ENCODE measurements around the gene RABL6.

RABL6 gene

DNA sequence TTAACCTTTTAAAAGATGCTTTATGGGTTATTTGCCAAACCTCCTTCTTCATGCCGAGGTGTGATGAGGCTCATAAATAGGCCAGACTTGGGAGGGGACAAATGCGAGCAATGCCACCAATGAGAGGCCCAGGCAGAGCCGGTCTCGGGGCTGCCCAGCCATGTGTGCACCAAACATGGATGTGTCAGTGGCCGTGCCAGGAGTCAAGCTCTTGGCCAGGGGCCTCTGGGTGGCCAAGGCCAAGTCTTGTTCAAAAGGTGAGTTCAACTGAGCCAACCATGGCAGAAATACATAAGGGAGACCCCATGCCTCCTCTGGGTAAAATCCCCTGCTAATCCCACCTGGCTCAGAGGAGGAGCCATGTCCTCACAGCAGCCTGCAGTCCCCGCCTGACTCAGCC is 32.6 kb upstream of the RABL6 start:
- in situ Hi-C loops (cut with MboI; ENCODE audit: low sequenced_read_pairs), result loop anchor here (25.0 kb wide), 1 partner anchor 262 kb away; the partner anchor contains the start of genes ABCA2, FUT7 and NPDC1

DNA sequence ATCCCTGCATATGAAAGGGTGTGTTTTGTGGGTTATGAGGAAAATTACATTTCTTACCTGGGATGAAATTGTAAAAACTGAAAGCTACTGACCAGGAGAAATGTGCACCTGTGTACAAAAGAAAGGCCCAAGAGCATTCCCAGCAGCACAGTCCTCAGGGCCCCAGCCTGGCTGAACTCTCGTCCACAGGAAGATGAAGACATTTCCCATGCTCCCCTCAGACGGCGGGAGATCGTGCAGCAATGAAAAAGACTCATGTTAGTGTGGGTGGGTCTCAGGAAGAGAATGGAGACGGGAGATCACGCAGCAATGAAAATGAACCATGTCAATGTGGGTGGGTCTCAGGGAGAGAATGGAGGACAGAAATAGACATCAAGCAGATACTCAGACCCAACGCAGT is 30.8 kb upstream of the RABL6 start:
- in situ Hi-C loops (cut with MboI; ENCODE audit: low sequenced_read_pairs), result loop anchor here (25.0 kb wide), 1 partner anchor 260 kb away; the partner anchor contains the start of genes ABCA2, FUT7 and NPDC1

DNA sequence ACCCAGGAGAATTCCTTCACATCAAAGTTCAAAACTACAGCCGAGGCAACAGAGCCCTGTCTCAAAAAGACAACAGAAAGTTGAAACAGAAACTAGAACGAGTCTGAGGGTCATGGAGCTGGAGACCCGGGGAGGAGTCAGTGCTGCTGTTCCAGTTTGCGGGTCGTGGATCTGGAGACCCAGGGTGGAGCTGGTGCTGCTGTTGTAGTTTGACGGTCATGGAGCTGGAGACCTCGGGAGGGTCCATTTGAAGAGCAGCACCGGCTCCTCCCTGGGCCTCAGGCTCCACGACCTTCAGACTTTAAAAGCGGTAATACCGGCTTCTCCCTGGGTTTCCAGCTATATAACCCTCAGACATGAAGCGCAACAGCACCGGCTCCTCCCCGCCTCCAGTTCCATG is 30.4 kb upstream of the RABL6 start:
- in situ Hi-C loops (cut with MboI; ENCODE audit: low sequenced_read_pairs), result loop anchor here (25.0 kb wide), 1 partner anchor 260 kb away; the partner anchor contains the start of genes ABCA2, FUT7 and NPDC1

DNA sequence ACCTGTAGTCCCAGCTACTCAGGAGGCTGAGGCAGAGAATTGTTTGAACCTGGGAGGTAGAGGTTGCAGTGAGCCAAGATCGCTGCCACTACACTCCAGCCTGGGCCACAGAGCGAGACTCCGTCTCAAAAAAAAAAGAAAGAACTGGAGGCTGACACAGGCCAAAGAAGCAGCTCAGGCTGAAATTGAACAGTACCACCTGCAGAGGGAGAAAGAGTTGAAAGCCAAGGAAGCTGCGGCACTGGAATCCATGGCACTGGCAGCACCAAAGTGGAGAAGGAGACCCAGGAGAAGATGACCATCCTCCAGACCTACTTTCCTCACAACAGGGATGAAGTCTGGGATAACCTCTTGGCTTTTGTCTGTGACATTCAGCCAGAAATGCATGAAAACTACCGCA is 27.9 kb upstream of the RABL6 start:
- in situ Hi-C loops (cut with MboI; ENCODE audit: low sequenced_read_pairs), result loop anchor here (25.0 kb wide), 1 partner anchor 257 kb away; the partner anchor contains the start of genes ABCA2, FUT7 and NPDC1

DNA sequence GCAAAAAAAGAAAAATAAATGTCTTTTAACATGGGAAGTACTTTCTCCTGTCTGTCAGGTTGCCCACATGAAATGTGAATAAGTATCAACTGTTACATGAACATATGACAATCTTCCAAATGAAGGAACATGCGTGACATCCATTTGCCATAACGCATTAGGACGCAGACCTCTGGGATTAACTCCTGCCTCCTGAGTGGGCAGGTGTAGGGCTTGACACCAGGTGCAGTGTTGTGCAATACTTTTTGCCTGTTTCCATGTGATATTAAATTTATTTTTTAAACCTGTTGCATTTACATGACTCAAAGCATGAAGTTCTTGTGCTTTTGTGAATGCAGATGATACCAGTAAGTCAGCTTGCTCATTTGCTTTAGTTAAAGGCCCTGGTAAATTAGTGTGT is 25.3 kb upstream of the RABL6 start:
- in situ Hi-C loops (cut with MboI; ENCODE audit: low sequenced_read_pairs), result loop anchor here (25.0 kb wide), 1 partner anchor 255 kb away; the partner anchor contains the start of genes ABCA2, FUT7 and NPDC1

DNA sequence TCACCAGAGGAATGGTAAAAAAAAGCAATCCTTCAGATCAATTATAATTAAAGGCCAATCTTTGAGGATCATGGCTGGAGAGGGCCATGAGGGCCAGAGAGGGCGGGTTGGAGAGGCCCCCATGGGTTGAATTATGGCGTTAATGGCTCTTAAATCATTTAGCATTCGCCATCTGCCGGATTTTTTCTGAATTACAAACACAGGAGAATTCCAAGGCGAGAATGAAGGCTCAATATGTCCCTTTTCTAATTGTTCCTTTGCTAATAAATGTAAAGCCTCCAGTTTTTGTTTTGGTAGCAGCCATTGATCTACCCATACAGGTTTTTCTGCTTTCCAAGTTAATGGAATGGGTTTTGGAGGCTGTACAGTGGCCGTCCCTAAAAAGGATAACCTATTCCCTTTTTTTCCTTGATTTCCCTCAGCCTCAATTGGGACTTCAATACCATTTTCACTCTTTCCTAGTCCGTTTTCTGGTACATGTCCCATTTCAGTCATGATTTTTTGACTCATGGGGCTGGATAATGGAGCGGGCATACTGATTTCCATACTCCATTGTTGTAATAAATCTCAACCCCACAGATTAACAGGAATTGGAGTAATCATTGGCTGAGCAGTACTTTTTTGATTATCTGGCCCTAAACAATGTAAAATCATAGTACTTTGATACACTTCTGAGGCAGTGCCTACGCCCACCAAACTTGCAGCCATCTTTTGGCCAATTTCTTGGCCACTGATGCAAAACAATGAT is 23.3 kb upstream of the RABL6 start:
- in situ Hi-C loops (cut with MboI; ENCODE audit: low sequenced_read_pairs), result loop anchor here (25.0 kb wide), 1 partner anchor 253 kb away; the partner anchor contains the start of genes ABCA2, FUT7 and NPDC1

DNA sequence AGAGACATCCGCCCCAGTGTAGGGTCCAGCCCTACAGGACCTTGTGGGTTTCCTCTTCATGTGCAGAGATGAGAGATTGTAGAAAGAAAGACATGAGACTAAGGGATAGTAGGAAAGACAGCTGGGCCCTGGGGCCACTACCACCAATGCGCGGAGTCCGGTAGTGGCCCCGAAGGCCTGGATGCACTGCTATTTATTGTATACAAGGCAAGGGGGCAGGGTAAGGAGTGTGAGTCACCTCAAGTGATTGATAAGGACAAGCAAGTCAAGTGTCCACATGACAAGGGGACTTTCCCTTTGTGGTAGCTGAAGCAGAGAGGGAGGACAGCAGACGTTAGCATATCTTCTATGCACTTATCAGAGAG is 22.8 kb upstream of the RABL6 start:
- in situ Hi-C loops (cut with MboI; ENCODE audit: low sequenced_read_pairs), result loop anchor here (25.0 kb wide), 1 partner anchor 252 kb away; the partner anchor contains the start of genes ABCA2, FUT7 and NPDC1

DNA sequence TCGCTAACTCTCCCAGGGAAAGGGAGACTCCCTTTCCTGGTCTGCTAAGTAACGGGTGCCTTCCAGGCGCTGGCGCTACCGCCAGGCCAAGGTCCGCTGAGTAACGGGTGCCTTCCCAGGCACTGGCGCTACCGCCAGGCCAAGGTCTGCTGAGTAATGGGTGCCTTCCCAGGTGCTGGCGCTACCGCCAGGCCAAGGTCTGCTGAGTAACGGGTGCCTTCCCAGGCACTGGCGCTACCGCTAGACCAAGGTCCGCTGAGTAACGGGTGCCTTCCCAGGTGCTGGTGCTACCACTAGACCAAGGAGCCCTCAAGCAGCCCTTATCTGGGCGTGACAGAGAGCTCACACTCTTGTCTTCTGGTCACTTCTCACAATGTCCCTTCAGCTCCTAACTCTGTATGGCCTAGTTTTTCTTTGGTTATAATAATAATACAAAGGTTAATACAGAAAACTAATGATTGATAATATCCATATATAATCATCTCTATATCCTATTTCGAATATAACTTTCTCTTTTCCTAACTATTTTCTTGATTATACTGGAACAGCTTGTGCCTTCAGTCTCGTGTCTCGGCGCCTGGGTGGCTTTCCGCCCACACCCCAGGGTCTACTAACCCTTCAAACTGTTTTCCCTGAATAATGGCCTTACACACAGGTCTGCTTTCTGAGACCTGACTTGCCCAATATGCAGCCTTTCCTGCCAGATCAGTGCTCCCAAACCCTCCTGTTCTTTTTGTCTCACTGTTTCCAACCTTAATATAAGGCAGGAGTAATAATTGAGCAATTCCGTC is 22.0 kb upstream of the RABL6 start:
- in situ Hi-C loops (cut with MboI; ENCODE audit: low sequenced_read_pairs), result loop anchor here (25.0 kb wide), 1 partner anchor 252 kb away; the partner anchor contains the start of genes ABCA2, FUT7 and NPDC1

DNA sequence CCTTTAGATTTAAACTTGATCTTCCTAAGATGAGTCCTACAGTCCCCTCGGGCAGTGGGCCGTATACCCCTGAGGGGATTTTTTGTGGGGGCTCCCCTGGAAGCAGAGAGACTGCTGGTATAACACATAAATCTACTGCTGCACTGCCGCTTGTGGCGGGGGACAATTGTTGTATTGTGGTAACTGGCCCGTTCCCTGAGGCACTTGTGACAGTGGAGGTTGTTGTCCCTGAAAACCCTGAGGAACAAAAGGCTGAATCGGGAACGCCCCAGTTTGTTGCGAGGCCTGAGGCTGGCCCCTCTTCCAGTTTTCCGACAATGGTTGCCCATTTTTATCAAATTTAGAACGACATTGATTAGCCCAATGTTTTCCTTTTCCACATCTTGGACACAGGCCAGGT is 21.3 kb upstream of the RABL6 start:
- in situ Hi-C loops (cut with MboI; ENCODE audit: low sequenced_read_pairs), result loop anchor here (25.0 kb wide), 1 partner anchor 251 kb away; the partner anchor contains the start of genes ABCA2, FUT7 and NPDC1

DNA sequence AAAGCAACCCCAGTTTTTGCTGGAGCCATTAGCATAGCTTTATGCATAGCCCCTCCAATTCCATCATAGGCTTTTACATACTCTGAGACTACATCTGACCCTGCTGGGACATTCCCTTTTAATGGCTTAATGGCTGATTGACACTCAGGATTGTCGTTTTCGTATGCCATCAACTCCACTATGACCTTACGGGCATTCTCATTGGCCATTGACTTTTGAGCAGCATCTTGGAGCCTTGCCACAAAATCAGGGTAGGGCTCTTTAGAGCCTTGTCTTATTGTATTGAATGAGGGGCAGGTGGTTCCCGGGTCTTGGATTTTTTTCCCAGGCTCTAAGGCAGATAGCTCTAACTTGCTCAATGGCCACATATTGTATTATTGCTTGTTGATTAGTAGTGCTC is 20.8 kb upstream of the RABL6 start:
- in situ Hi-C loops (cut with MboI; ENCODE audit: low sequenced_read_pairs), result loop anchor here (25.0 kb wide), 1 partner anchor 250 kb away; the partner anchor contains the start of genes ABCA2, FUT7 and NPDC1

DNA sequence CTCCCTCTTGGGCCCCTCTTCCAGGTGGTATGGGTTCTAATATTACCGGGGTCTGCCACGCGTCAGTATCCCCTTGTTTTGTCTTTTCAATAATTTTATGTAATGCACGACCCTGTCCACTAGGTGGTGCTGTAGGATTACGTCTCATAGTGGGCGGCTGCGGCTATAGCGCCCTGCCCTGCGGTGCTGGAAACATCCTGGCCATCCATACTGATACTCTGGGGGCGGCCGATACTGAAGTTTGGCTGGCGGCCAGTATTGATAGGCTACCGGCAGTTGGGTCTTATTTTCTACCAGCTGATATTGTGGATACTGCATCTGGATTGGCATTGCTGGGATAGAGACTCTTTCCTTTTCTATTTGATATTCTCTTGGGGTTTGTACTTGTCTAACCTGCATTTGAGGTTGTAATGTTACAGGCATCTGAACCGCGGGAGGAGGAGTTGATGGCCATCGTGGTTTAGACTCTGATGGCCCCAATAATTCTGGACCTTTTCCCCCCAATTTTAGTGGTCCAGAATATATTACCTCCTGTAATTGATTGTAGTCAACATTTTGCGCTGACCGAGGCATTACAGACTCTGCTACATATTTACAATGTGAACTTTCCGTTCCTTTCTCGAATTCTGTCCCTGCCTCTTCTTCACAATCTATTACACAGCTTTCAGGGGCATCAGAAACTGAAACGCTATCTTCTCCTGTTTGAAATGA is 19.9 kb upstream of the RABL6 start:
- in situ Hi-C loops (cut with MboI; ENCODE audit: low sequenced_read_pairs), result loop anchor here (25.0 kb wide), 1 partner anchor 249 kb away; the partner anchor contains the start of genes ABCA2, FUT7 and NPDC1

DNA sequence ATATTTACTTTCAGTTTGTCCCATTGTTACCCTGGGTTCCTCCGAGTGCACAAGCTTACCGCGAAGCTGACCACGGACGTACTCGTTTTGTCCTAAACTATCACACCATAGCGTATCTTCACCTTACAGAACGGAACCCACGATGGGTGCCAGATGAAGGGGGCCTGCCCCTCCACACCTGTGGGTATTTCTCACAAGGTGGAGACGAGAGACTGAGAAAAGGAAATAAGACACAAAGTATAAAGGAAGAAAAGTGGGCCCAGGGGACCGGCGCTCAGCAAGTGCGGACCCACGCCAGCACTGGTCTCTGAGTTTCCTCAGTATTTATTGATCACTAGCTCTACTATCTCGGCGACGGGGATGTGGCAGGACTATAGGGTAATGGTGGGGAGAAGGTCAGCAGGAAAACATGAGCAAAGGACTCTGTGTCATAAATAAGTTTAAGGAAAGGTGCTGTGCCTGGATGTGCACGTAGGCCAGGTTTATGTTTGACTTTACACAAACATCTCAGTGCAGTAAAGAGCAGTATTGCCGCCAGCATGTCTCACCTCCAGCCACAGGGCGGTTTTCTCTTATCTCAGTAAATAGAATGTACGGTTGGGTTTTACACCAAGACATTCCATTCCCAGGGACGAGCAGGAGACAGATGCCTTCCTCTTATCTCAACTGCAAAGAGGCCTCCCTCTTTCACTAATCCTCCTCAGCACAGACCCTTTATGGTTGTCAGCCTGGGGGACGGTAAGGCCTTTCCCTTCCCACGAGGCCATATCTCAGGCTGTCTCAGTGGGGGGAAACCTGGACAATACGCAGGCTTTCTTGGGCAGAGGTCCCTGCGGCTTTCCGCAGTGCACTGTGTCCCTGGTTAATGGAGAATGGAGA is 18.9 kb upstream of the RABL6 start:
- in situ Hi-C loops (cut with MboI; ENCODE audit: low sequenced_read_pairs), result loop anchor here (25.0 kb wide), 1 partner anchor 248 kb away; the partner anchor contains the start of genes ABCA2, FUT7 and NPDC1

DNA sequence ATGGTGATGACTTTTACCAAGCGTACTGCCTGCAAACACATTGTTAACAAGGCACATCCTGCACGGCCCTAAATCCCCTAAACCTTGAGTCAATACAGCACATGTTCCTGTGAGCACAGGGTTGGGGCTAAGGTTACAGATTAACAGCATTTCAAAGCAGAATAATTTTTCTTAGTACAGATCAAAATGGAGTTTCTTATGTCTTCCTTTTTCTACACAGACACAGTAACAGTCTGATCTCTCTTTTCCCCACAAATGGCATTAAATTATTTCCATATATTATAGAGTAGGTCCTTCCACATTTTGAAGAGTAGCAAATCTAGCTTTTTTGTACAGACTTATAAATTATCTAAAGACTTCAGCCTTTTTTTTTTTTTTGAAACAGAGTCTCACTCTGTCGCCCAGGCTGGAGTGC is 18.2 kb upstream of the RABL6 start:
- in situ Hi-C loops (cut with MboI; ENCODE audit: low sequenced_read_pairs), result loop anchor here (25.0 kb wide), 1 partner anchor 248 kb away; the partner anchor contains the start of genes ABCA2, FUT7 and NPDC1

DNA sequence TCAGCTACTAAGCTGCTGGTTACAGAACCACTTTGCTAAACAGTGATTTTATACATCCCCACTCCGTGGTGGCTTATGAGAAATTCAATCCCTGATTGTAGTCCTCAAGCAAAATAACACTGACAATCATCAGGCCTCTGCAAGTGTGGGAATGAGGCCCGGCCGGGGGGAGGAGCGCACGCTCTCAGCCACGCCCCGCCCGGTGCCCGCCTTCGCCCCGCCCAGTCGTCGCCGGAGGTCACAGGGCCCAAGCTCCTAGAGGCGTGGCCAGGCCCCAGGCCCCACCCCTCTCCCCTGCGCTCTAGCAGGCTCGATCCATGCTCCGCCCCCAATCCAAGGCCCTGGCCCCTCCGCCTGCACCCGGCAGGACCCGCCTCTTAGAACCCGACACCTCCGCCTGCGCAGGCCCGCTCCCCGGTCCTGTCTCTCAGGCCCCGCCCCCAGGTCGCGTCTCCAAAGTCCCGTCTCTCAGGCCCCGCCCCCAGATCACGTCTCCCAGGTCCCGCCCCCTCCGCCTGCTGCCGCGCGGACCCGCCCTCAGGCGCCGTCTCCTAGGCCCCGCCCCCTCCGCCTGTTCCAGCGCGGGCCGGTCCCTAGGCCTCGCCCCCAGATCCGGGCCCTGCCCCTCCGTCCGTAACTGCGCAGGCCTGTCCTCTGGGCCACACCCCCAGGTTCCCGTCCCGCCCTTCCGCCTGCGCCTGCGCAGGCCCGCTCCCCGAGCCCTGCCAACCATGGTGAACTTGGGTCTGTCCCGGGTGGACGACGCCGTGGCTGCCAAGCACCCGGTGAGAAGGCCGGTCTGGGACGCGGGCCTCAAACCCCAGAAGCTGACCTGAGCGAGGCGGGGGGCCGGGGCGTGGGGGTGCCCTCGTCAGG is 16.9 kb upstream of the RABL6 start, which contains the start of gene TMEM141:
TMEM141 (plus strand) TSS at position 705 of the 876 bp plus-strand sequence; CDS start at position 732, 27 bp downstream.
- in situ Hi-C loops (cut with MboI; ENCODE audit: low sequenced_read_pairs), result loop anchor here (25.0 kb wide), 1 partner anchor 246 kb away; the partner anchor contains the start of genes ABCA2, FUT7 and NPDC1

DNA sequence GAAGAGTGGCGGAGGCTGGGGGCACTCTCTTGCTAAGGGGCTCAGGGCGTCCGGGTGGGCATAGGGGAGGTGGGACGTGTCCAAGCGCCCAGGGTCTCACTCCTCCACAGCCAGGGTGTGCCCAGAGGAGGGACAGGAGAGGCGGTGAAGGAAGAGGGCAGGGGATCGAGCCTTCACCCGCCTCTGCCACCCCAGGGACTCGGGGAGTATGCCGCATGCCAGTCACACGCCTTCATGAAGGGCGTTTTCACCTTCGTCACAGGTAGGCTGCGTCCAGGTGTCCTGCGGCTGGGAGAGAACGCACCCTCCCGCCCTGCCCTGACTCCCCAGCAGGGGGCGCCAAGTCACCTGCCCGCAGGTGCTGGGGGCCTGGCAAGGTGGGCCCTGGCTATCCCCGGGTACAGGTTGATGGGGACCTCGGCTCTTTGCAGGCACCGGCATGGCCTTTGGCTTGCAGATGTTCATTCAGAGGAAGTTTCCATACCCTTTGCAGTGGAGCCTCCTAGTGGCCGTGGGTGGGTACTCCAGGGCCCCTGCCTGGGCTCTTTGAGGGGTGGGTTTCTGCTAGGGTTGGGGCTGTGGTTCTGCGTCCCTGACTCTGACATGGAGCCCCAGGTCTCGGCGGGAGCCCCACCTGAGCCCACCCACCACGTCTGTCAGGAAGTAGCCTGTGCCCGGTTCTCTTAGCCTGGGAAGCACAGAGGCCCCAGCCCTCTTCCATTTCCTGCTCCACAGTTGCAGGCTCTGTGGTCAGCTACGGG is 16.1 kb upstream of the RABL6 start:
- in situ Hi-C loops (cut with MboI; ENCODE audit: low sequenced_read_pairs), result loop anchor here (25.0 kb wide), 1 partner anchor 246 kb away; the partner anchor contains the start of genes ABCA2, FUT7 and NPDC1

DNA sequence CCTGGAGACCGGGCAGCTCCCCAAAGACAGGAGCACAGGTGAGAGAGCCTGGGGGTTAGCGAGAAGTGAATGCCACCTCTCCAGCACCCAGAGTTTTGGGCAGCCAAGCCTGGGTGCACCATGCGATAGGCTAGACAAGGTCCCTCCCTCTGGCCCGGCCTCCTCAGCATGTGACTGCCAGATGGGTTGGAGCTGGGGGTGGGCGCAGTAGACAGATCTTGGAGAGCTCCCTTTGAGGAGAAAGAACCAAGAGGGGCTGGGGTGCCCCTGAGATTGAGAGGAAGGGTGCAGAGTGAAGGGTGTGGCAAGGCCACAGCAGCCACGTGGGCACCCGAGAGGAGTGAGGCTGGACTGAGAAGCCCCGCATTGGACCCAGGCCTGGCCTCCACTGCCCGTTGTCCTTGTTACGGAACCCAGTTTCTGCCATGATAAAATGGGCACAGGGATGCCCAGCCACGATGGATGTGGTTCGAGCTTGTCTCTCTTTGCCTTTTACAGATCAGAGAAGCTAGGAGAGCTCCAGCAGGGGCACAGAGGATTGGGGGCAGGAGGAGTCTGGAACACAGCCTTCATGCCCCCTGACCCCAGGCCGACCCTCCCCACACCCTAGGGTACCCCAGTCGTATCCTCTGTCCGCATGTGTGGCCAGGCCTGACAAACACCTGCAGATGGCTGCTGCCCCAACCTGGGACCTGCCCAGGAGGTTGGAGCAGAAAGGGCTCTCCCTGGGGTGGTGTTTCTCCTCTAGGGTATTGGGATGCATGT is 15.2 kb upstream of the RABL6 start:
- in situ Hi-C loops (cut with MboI; ENCODE audit: low sequenced_read_pairs), result loop anchor here (25.0 kb wide), 1 partner anchor 245 kb away; the partner anchor contains the start of genes ABCA2, FUT7 and NPDC1

Data from HL-60/S4 treated with retinoic acid at 250 ng/mL for 4 days and 3 days (cell line).